Chondrocyte (in vitro differentiated cells): ENCODE results near the gene NOL9. TPM values are rescaled to one million over a fixed set of nuclear protein-coding genes. Genes with fewer than 3 reads are reported as not detected.
A peak's percentile ranks its signal among the peaks of the same experiment; 100 is the strongest.
"Not testable (repeated sequence)": the region's sequence is repeated elsewhere in the genome, so short reads cannot be mapped to it uniquely, and the experiment has no call there.

ENCODE experiments used
- DNase-seq: peaks from one replicate; pipeline ENCODE4 v3.0.0; 2021; ENCODE audit warnings: mixed read lengths, low spot score
- H3K27ac Mint-ChIP-seq: one replicate; pipeline ENCODE4 v1.8.0; 2021; ENCODE audit warnings: mild to moderate bottlenecking, moderate library complexity, mixed read lengths; ENCODE audit not compliant: unreplicated experiment
- H3K27me3 Mint-ChIP-seq: 2 replicates; pipeline ENCODE4 v1.8.0; 2021; ENCODE audit warnings: low read depth, mixed read lengths
- H3K36me3 Mint-ChIP-seq: 2 replicates; pipeline ENCODE4 v1.8.0; 2021; ENCODE audit warnings: low read depth, mixed read lengths
- H3K4me1 Mint-ChIP-seq: 2 replicates; pipeline ENCODE4 v1.8.0; 2021; ENCODE audit warnings: low read depth, mild to moderate bottlenecking, mixed read lengths
- H3K4me3 Mint-ChIP-seq: one replicate; pipeline ENCODE4 v1.8.0; 2021; ENCODE audit warnings: mild to moderate bottlenecking, moderate library complexity, mixed read lengths; ENCODE audit not compliant: unreplicated experiment
- H3K9me3 Mint-ChIP-seq: 2 replicates; pipeline ENCODE4 v1.8.0; 2021; ENCODE audit warnings: low read depth, mixed read lengths
- total RNA-seq: library from RNA; stranded (reverse); gene quantifications from 3 replicates; pipeline ENCODE4 v1.2.1, GENCODE V29; 2021
- TF ChIP-seq, protein P1 (sequence below): fragments of 200-600 bp; sonication (generic); IDR thresholded peaks from 2 replicates; pipeline ENCODE4 v1.5.0; 2021; ENCODE audit warnings: antibody characterized with exemption, mild to moderate bottlenecking, moderate library complexity

NOL9 gene
- total RNA-seq, 1 donor from 2014 or later: 27.0 TPM

DNA sequence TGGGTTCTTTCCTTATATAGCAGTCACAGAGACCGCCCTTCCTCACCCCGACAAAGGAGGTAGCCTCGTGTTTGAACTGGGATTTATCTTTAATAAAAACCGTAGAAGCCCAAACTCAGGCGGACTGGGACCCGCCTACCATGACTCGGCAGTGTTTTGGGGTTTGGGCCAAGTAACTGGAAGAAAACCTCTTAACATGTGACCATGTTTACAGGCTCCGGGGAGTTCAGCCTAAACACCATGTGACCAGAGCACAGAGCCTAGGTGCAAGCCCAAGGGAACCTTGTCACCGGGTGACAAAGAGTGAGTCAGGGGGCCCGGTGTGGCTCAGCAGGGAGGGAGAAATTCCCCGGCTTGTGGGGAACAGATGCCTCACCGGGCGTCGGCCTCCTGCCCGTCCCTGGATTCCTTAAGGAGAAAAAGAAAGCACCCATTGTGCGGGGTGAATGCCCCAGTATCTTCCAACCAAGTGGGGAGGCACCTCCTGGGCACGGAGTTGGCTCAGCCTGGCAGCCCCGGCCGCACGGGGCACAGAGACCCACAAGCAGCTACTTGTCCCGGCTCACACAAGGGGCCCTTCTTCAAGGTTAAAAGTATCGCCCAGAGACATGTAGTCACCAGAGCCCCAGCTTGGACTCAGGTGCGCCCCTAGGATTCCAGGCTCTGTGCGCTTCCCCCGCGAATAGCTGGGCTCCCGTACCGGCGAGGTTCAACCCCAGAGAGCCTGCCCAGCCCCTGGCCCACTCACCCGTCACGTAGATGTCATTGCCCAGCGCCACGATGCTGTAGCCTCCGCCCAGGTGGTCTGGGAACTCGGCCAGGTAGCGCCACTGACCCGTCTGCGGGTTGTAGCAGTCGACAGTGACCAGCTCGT lies 47.0 kb upstream of the NOL9 start:
- peaks cover 42% of the 10 kb centered on the region for H3K4me1 Mint-ChIP-seq
- peak overlapping the region; percentile 86 for H3K4me3 Mint-ChIP-seq
- no peaks in the 10 kb centered on the region for H3K27me3 Mint-ChIP-seq
- DNase-seq: no peak
- H3K9me3 Mint-ChIP-seq: no peaks in the 10 kb centered on the region
- peak overlapping the region; percentile 98 for H3K27ac Mint-ChIP-seq
- TF ChIP-seq, protein P1, sequence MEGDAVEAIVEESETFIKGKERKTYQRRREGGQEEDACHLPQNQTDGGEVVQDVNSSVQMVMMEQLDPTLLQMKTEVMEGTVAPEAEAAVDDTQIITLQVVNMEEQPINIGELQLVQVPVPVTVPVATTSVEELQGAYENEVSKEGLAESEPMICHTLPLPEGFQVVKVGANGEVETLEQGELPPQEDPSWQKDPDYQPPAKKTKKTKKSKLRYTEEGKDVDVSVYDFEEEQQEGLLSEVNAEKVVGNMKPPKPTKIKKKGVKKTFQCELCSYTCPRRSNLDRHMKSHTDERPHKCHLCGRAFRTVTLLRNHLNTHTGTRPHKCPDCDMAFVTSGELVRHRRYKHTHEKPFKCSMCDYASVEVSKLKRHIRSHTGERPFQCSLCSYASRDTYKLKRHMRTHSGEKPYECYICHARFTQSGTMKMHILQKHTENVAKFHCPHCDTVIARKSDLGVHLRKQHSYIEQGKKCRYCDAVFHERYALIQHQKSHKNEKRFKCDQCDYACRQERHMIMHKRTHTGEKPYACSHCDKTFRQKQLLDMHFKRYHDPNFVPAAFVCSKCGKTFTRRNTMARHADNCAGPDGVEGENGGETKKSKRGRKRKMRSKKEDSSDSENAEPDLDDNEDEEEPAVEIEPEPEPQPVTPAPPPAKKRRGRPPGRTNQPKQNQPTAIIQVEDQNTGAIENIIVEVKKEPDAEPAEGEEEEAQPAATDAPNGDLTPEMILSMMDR: no peak
- peaks cover 4% of the 10 kb centered on the region for H3K36me3 Mint-ChIP-seq

DNA sequence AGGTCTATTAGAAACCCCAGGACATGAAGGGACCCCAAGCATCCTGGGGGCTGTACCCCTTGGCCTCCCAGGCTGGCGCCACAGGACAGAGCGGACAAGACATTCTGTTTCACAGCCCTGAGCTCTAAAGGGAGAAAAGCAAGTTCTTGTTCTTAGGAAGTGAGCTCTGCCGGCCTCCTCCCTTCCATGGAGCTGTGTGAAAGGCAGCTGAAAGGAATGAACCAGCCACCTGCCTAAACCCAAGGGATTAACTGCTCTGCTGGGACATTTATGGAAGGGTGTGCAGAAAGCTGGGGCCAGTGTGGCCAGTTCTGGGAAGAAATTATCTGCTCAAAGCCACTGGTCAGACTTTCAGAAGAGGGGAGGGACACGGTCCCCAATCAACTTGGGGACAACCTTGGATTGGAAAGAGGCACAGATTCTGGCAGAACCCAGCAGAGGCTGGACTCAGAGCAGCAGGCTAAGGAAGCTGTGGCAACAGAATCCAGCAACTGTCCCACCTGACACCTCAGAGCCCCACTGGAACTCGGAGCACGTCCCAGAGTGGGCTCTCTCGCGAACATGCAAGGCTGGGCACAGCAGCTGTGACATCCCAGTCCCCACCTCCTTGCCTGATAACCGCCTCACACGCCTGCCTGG lies 46.2 kb upstream of the NOL9 start:
- H3K9me3 Mint-ChIP-seq: no peaks in the 10 kb centered on the region
- TF ChIP-seq, protein P1: no peak
- H3K36me3 Mint-ChIP-seq: peaks cover 10% of the 10 kb centered on the region
- peak overlapping the region; percentile 98 for H3K27ac Mint-ChIP-seq
- no peaks in the 10 kb centered on the region for H3K27me3 Mint-ChIP-seq
- DNase-seq: no peak
- H3K4me3 Mint-ChIP-seq: peak overlapping the region; percentile 86
- H3K4me1 Mint-ChIP-seq: peaks cover 46% of the 10 kb centered on the region

DNA sequence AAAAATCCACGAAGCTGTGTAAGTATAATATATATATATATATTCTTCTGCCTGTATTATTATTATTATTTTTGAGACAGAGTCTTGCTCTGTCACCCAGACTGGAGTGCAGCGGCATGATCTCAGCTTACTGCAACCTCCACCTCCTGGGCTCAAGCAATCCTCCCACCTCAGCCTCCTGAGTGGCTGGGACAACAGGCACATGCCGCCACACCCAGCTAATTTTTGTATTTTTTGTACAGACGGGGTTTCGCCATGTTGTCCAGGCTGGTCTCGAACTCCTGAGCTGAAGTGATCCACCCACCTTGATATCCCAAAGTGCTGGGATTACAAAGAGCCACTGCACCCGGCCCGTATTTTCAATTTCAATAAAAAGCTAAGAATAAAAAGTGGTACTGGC lies 45.7 kb upstream of the NOL9 start:
- not testable (repeated sequence) for DNase-seq, H3K27me3 Mint-ChIP-seq, H3K9me3 Mint-ChIP-seq
- Mint-ChIP-seq H3K27ac (peak overlapping the region; percentile 98), H3K36me3 (peaks cover 14% of the 10 kb centered on the region), H3K4me3 (peak overlapping the region; percentile 86), H3K4me1 (peaks cover 43% of the 10 kb centered on the region)

DNA sequence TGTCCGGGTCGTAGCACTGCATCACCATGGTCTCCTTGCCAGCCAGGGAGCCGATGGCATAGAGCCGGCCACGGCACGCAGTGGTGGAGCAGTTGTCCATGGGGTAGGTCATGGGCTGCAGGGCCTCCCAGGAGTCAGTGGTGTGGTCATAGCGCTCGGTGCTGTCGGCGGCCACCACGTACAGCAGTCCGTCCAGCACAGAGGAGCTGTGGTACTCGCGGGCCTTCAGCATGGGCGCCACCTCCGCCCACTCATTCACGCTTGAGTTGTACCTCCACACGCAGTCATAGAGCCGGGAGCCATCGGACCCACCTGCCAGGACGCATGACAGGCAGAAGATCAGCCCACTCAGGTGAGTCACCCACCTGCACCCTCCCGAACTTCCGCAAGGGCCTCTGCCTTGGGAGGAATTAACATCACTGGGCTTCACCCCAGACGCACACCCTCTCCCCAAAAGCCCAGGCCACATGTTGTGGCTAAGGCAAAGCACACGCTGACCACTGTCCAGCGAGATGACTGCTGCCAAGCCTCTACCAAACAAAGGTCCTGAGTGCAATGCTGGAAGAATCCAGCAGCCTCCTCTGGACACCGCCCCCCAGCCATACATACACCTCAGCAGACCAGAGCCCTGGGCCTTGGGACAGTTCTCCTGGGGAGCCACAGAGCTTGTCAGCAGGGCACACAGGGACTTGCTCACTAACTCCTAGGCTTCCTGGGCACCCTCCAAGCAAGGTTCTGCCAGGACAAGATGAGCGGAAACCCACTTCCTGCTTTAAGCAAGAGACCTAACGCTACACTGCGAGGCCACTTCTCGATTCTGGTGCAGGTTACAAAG lies 45.0 kb upstream of the NOL9 start:
- H3K36me3 Mint-ChIP-seq: peaks cover 16% of the 10 kb centered on the region
- DNase-seq: no peak
- TF ChIP-seq, protein P1: no peak
- peaks cover 38% of the 10 kb centered on the region for H3K4me1 Mint-ChIP-seq
- H3K9me3 Mint-ChIP-seq: no peaks in the 10 kb centered on the region
- H3K4me3 Mint-ChIP-seq: peak overlapping the region; percentile 86
- no peaks in the 10 kb centered on the region for H3K27me3 Mint-ChIP-seq
- peak overlapping the region; percentile 36 for H3K27ac Mint-ChIP-seq

DNA sequence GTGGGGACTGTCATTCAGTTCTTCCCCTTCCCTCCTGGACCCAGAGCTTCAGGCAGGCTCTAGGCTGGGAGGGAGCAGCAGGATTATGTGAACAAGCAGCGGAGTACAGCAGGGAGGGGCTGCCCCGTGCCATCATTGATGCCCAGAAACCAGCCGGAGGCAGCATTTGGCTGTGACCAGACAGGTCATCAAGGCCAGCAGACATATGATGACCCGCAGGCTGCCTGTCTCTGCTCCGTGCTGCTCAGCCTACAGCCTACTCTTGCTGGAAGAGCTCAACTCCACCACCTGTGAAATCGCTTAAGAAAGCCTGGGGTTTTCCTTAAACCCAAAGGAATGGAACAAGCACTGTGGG lies 43.4 kb upstream of the NOL9 start:
- peaks cover 27% of the 10 kb centered on the region for H3K4me1 Mint-ChIP-seq
- DNase-seq: no peak
- no peaks in the 10 kb centered on the region for H3K9me3 Mint-ChIP-seq
- no peak overlapping the region for H3K4me3 Mint-ChIP-seq
- H3K36me3 Mint-ChIP-seq: peaks cover 18% of the 10 kb centered on the region
- no peak overlapping the region for H3K27ac Mint-ChIP-seq
- TF ChIP-seq, protein P1: no peak
- no peaks in the 10 kb centered on the region for H3K27me3 Mint-ChIP-seq
